Smooth muscle cell (in vitro differentiated cells): Measurements from ENCODE around the gene PPP3CA. TPM values are rescaled to one million over a fixed set of nuclear protein-coding genes. Genes with fewer than 3 reads are reported as not detected.

Experiments used
- DNase-seq: peaks from one replicate; lab custom pipeline; 2025; ENCODE audit not compliant: unreplicated experiment; lab: John Stamatoyannopoulos, UW
- H2AFZ ChIP-seq: fragments of 200-600 bp; sonication (generic); 2 replicates; pipeline ENCODE4 v1.6.0; 2016; ENCODE audit warnings: antibody characterized with exemption, low read depth, mild to moderate bottlenecking
- H3F3A ChIP-seq: fragments of 200-600 bp; sonication (generic); 2 replicates; pipeline ENCODE4 v1.6.0; 2017; ENCODE audit warnings: antibody characterized with exemption, low read depth
- H3K27ac ChIP-seq: fragments of 200-600 bp; sonication (generic); 2 replicates; pipeline ENCODE4 v1.5.1; 2016; ENCODE audit warnings: low read depth, mild to moderate bottlenecking
- H3K27me3 ChIP-seq: fragments of 200-600 bp; sonication (generic); 2 replicates; pipeline ENCODE4 v1.6.1; 2016; ENCODE audit warnings: low read depth, mild to moderate bottlenecking
- H3K36me3 ChIP-seq: fragments of 200-600 bp; sonication (generic); 2 replicates; pipeline ENCODE4 v1.5.1; 2016; ENCODE audit warnings: low read depth
- H3K4me1 ChIP-seq: fragments of 200-600 bp; sonication (generic); 2 replicates; pipeline ENCODE4 v1.5.1; 2016; ENCODE audit warnings: low read depth
- H3K4me2 ChIP-seq: fragments of 200-600 bp; sonication (generic); 2 replicates; pipeline ENCODE4 v1.6.0; 2016; ENCODE audit warnings: mild to moderate bottlenecking
- H3K4me3 ChIP-seq: fragments of 200-600 bp; sonication (generic); 2 replicates; pipeline ENCODE4 v1.5.1; 2016; ENCODE audit warnings: mild to moderate bottlenecking
- H3K79me2 ChIP-seq: fragments of 200-600 bp; sonication (generic); 2 replicates; pipeline ENCODE4 v1.6.0; 2016; ENCODE audit warnings: low read depth, mild to moderate bottlenecking
- H3K9ac ChIP-seq: fragments of 200-600 bp; sonication (generic); 2 replicates; pipeline ENCODE4 v1.6.0; 2016; ENCODE audit warnings: low read depth
- H3K9me3 ChIP-seq: fragments of 200-600 bp; sonication (generic); replicated peaks from 2 replicates; pipeline ENCODE4 v1.5.1; 2016; ENCODE audit warnings: low read depth
- H4K20me1 ChIP-seq: fragments of 200-600 bp; sonication (generic); 2 replicates; pipeline ENCODE4 v1.6.0; 2016; ENCODE audit warnings: low read depth
- CTCF ChIP-seq: fragments of 200-600 bp; sonication (generic); IDR thresholded peaks from 2 replicates; pipeline ENCODE4 v1.5.1; 2017; ENCODE audit warnings: borderline replicate concordance, mild to moderate bottlenecking, antibody characterized with exemption; ENCODE audit not compliant: insufficient read depth, poor library complexity, severe bottlenecking
- WGBS: methylation state at CpG from one replicate; pipeline ENCODE4 v1.1.7; 2016; ENCODE audit warnings: low lambda C conversion rate; 5-methylcytosine and 5-hydroxymethylcytosine counted together
- polyA plus RNA-seq: library from polyadenylated mRNA; unstranded; fragments of >200 nt; fragmentation: Nextera tagmentation; extraction: Ambion mirVana; gene quantifications from 2 replicates; pipeline ENCODE4 v1.2.1, GENCODE V29; 2016
- total RNA-seq: library from RNA; depleted of rRNA; stranded (reverse); fragments of >200 nt; gene quantifications from 2 replicates; pipeline ENCODE4 v1.2.3, GENCODE V29; 2014

Gene PPP3CA
- total and polyA plus RNA-seq, 2 experiments from 2014 or later, result 16.2 to 96.1 TPM

GRCh38 chr4:101331017-101331416 is 16.3 kb downstream of the PPP3CA start:
- Histone ChIP-seq H3K79me2 (peaks cover 100% of the 10 kb centered on the region), H3K27me3 (no peaks in the 10 kb centered on the region), H3K4me3 (no peak overlapping the region), H3K9ac (no peak overlapping the region), H2AFZ (no peak overlapping the region), H3K36me3 (no peaks in the 10 kb centered on the region), H3K4me1 (peaks cover 20% of the 10 kb centered on the region), H3K27ac (no peak overlapping the region), H3F3A (no peaks in the 10 kb centered on the region), H3K4me2 (no peak overlapping the region), H3K9me3 (no peaks in the 10 kb centered on the region), H4K20me1 (peaks cover 100% of the 10 kb centered on the region)
- WGBS, result 69% methylated on average over 1 of the region's 1 CpG
- no peak for DNase-seq
- no peak for TF ChIP-seq CTCF

GRCh38 chr4:101329592-101329991 is 17.7 kb downstream of the PPP3CA start:
- Histone ChIP-seq H3K79me2 (peaks cover 100% of the 10 kb centered on the region), H3K27ac (no peak overlapping the region), H3F3A (no peaks in the 10 kb centered on the region), H3K4me2 (no peak overlapping the region), H2AFZ (no peak overlapping the region), H3K36me3 (no peaks in the 10 kb centered on the region), H3K27me3 (no peaks in the 10 kb centered on the region), H3K4me3 (no peak overlapping the region), H3K9me3 (no peaks in the 10 kb centered on the region), H3K4me1 (peaks cover 20% of the 10 kb centered on the region), H4K20me1 (peaks cover 100% of the 10 kb centered on the region), H3K9ac (no peak overlapping the region)
- DNase-seq, result no peak
- TF ChIP-seq CTCF, result no peak
- whole genome bisulfite sequencing, result 61% methylated on average over 1 of the region's 1 CpG

GRCh38 chr4:101328063-101328602 is 19.2 kb downstream of the PPP3CA start:
- Histone ChIP-seq H3K79me2 (peaks cover 100% of the 10 kb centered on the region), H2AFZ (no peak overlapping the region), H3K27ac (no peak overlapping the region), H3K27me3 (no peaks in the 10 kb centered on the region), H3K36me3 (no peaks in the 10 kb centered on the region), H3K4me3 (no peak overlapping the region), H3F3A (no peaks in the 10 kb centered on the region), H4K20me1 (peaks cover 100% of the 10 kb centered on the region), H3K9ac (no peak overlapping the region), H3K9me3 (no peaks in the 10 kb centered on the region), H3K4me1 (peaks cover 20% of the 10 kb centered on the region), H3K4me2 (no peak overlapping the region)
- TF ChIP-seq CTCF, result no peak
- no peak for DNase-seq
- WGBS, result 89% methylated on average over 4 of the region's 4 CpGs

GRCh38 chr4:101326576-101326975 is 20.8 kb downstream of the PPP3CA start:
- H3K9me3 ChIP-seq, result no peaks in the 10 kb centered on the region
- peaks cover 100% of the 10 kb centered on the region for H3K79me2 ChIP-seq
- no peak overlapping the region for H2AFZ ChIP-seq
- DNase-seq, result no peak
- H3K9ac ChIP-seq, result no peak overlapping the region
- H3K27ac ChIP-seq, result no peak overlapping the region
- H3F3A ChIP-seq, result no peaks in the 10 kb centered on the region
- H3K4me3 ChIP-seq, result no peak overlapping the region
- H3K36me3 ChIP-seq, result no peaks in the 10 kb centered on the region
- no peaks in the 10 kb centered on the region for H3K27me3 ChIP-seq
- no peak for TF ChIP-seq CTCF
- 70% methylated on average over 1 of the region's 1 CpG for WGBS
- no peak overlapping the region for H3K4me2 ChIP-seq
- H3K4me1 ChIP-seq, result peaks cover 20% of the 10 kb centered on the region
- H4K20me1 ChIP-seq, result peaks cover 100% of the 10 kb centered on the region
